Measurements from ENCODE around the gene IZUMO4. TPM values are rescaled to one million over a fixed set of nuclear protein-coding genes. Genes with fewer than 3 reads are reported as not detected.
"Not testable (repeated sequence)": the region's sequence is repeated elsewhere in the genome, so short reads cannot be mapped to it uniquely, and the experiment has no call there.

IZUMO4 gene
- total RNA-seq, 6 experiments from 2014 or later, result 0.68 to 1.9 (median 1.5) TPM

GRCh38 chr19:2122982-2123381 lies 26.3 kb downstream of the IZUMO4 start:
- no peaks in the 10 kb centered on the region; the same call in 1 of the 2 replicates for H3K27me3 Mint-ChIP-seq (ENCODE audit: insufficient read depth)
- no peak for TF ChIP-seq CTCF (IDR thresholded peaks at IDR 0.05)
- no peaks in the 10 kb centered on the region for H3K9me3 Mint-ChIP-seq

GRCh38 chr19:2123682-2124387 lies 27.1 kb downstream of the IZUMO4 start:
- no peaks in the 10 kb centered on the region for H3K9me3 Mint-ChIP-seq
- H3K36me3 Mint-ChIP-seq (ENCODE audit: low read depth), result peaks cover 8% of the 10 kb centered on the region
- no peak for DNase-seq
- no peaks in the 10 kb centered on the region for H3K27me3 Mint-ChIP-seq (ENCODE audit: insufficient read depth)
- no peaks in the 10 kb centered on the region for H3K4me1 Mint-ChIP-seq (ENCODE audit: low read depth)
- H3K4me3 Mint-ChIP-seq, result no peak overlapping the region
- no peak overlapping the region for H3K27ac Mint-ChIP-seq
- TF ChIP-seq CTCF (IDR thresholded peaks at IDR 0.05), result no peak

More at GRCh38 chr19:2122982-2123381, 26.3 kb downstream of the IZUMO4 start:
- DNase-seq, result no peak
- Mint-ChIP-seq H3K36me3 (ENCODE audit: low read depth) (peaks cover 10% of the 10 kb centered on the region), H3K4me1 (ENCODE audit: low read depth) (no peaks in the 10 kb centered on the region), H3K4me3 (no peak overlapping the region), H3K27ac (no peak overlapping the region)

GRCh38 chr19:2126879-2127518 lies 30.3 kb downstream of the IZUMO4 start:
- H3K4me1 Mint-ChIP-seq (ENCODE audit: low read depth), result no peaks in the 10 kb centered on the region
- DNase-seq, result no peak
- H3K9me3 Mint-ChIP-seq, result no peaks in the 10 kb centered on the region
- H3K27ac Mint-ChIP-seq, result no peak overlapping the region
- no peaks in the 10 kb centered on the region for H3K27me3 Mint-ChIP-seq (ENCODE audit: insufficient read depth)
- no peak overlapping the region for H3K4me3 Mint-ChIP-seq
- TF ChIP-seq CTCF (IDR thresholded peaks at IDR 0.05), result no peak
- H3K36me3 Mint-ChIP-seq (ENCODE audit: low read depth), result 0 out of 2 replicates have a peak, but pooled peaks cover 5% of the 10 kb centered on the region

GRCh38 chr19:2127758-2128157 lies 31.0 kb downstream of the IZUMO4 start:
- no peaks in the 10 kb centered on the region for H3K4me1 Mint-ChIP-seq (ENCODE audit: low read depth)
- peaks cover 5% of the 10 kb centered on the region; the same call in 1 of the 2 replicates for H3K36me3 Mint-ChIP-seq (ENCODE audit: low read depth)
- no peak for DNase-seq
- no peaks in the 10 kb centered on the region for H3K9me3 Mint-ChIP-seq
- no peak overlapping the region for H3K27ac Mint-ChIP-seq
- no peak for TF ChIP-seq CTCF (IDR thresholded peaks at IDR 0.05)
- no peak overlapping the region for H3K4me3 Mint-ChIP-seq
- H3K27me3 Mint-ChIP-seq (ENCODE audit: insufficient read depth), result no peaks in the 10 kb centered on the region

- not testable (repeated sequence) for H3K27me3 Mint-ChIP-seq (ENCODE audit: insufficient read depth); H3K9me3 Mint-ChIP-seq; H3K4me1 Mint-ChIP-seq (ENCODE audit: low read depth); H3K36me3 Mint-ChIP-seq (ENCODE audit: low read depth); DNase-seq; H3K27ac Mint-ChIP-seq; H3K4me3 Mint-ChIP-seq
These were observed 31.5 kb downstream of the IZUMO4 start for GRCh38 chr19:2128252-2128651.

- Mint-ChIP-seq H3K27me3 (ENCODE audit: insufficient read depth) (no peaks in the 10 kb centered on the region), H3K4me3 (no peak overlapping the region), H3K36me3 (ENCODE audit: low read depth) (peaks cover 10% of the 10 kb centered on the region; the same call in 1 of the 2 replicates), H3K9me3 (no peaks in the 10 kb centered on the region), H3K27ac (no peak overlapping the region), H3K4me1 (ENCODE audit: low read depth) (no peaks in the 10 kb centered on the region)
- no peak for TF ChIP-seq CTCF (IDR thresholded peaks at IDR 0.05)
- no peak for DNase-seq
These were observed 32.3 kb downstream of the IZUMO4 start for GRCh38 chr19:2129022-2129421.
